HepG2 (cell line): Measurements from ENCODE around the gene GATD1. TPM values are rescaled to one million over a fixed set of nuclear protein-coding genes. Genes with fewer than 3 reads are reported as not detected.
A peak's percentile ranks its signal among the peaks of the same experiment; 100 is the strongest.

Experiments used
- ATF4 ChIP-seq, 2 experiments: fragments of 450-650 bp in 1 of 2; sonication (generic) in 1 of 2; formaldehyde crosslinking; IDR thresholded peaks; 2 replicates each; pipeline versions ENCODE4 v1.5.0 to v1.8.0; 2020 to 2022; ENCODE audit warnings: mild to moderate bottlenecking in 1 of 2, missing genetic modification reagents in 1 of 2
- ATF7-NPFF ChIP-seq: sonication (generic); formaldehyde crosslinking; IDR thresholded peaks from 2 replicates; pipeline ENCODE4 v1.8.1; 2023; ENCODE audit warnings: mild to moderate bottlenecking, low read depth, missing genetic modification reagents, moderate library complexity
- HMGXB3 ChIP-seq: sonication (generic); formaldehyde crosslinking; IDR thresholded peaks from 2 replicates; pipeline ENCODE4 v1.4.0; 2020; ENCODE audit warnings: missing genetic modification reagents, borderline replicate concordance
- HNRNPL ChIP-seq: fragments of 200-400 bp; formaldehyde crosslinking; IDR thresholded peaks from 2 replicates; pipeline ENCODE4 v1.6.1; 2017; ENCODE audit warnings: mild to moderate bottlenecking, low read depth, low read length
- PAX8 ChIP-seq: sonication (generic); formaldehyde crosslinking; IDR thresholded peaks from 2 replicates; pipeline ENCODE4 v1.8.0; 2022; ENCODE audit warnings: mild to moderate bottlenecking, missing genetic modification reagents, borderline replicate concordance
- PBX2 ChIP-seq: IDR thresholded peaks from 2 replicates; pipeline ENCODE4 v1.6.1; 2016; ENCODE audit warnings: control low read depth
- RBAK ChIP-seq: sonication (generic); formaldehyde crosslinking; IDR thresholded peaks from 2 replicates; pipeline ENCODE4 v1.5.1; 2020; ENCODE audit warnings: mild to moderate bottlenecking, missing genetic modification reagents
- RFX3 ChIP-seq: IDR thresholded peaks from 2 replicates; pipeline ENCODE4 v1.6.1; 2016; ENCODE audit warnings: missing biosample characterization, missing genetic modification reagents
- SMAD9 ChIP-seq: sonication (generic); formaldehyde crosslinking; IDR thresholded peaks from 2 replicates; pipeline ENCODE4 v1.5.1; 2020; ENCODE audit warnings: mild to moderate bottlenecking, missing genetic modification reagents
- SMC3 ChIP-seq: IDR thresholded peaks from 2 replicates; pipeline ENCODE4 v1.6.1; 2011; ENCODE audit warnings: low read length, improper control_type of control experiment
- TCF7L2 ChIP-seq: IDR thresholded peaks from 2 replicates; pipeline ENCODE4 v1.6.1; 2011; ENCODE audit warnings: mild to moderate bottlenecking, low read depth, low read length, moderate library complexity
- ZBTB10 ChIP-seq: sonication (generic); formaldehyde crosslinking; IDR thresholded peaks from 2 replicates; pipeline ENCODE4 v1.4.0; 2020; ENCODE audit warnings: missing genetic modification reagents, borderline replicate concordance
- ZNF337 ChIP-seq: sonication (generic); formaldehyde crosslinking; IDR thresholded peaks from 2 replicates; pipeline ENCODE4 v1.5.1; 2020; ENCODE audit warnings: missing genetic modification reagents, low read depth, mild to moderate bottlenecking, borderline replicate concordance
- ZNF354B ChIP-seq: sonication (generic); formaldehyde crosslinking; IDR thresholded peaks from 2 replicates; pipeline ENCODE4 v1.8.0; 2022; ENCODE audit warnings: mild to moderate bottlenecking, missing genetic modification reagents
- ZNF460 ChIP-seq: sonication (generic); formaldehyde crosslinking; IDR thresholded peaks from 2 replicates; pipeline ENCODE4 v1.5.1; 2020; ENCODE audit warnings: missing genetic modification reagents, mild to moderate bottlenecking, borderline replicate concordance
- ZNF572 ChIP-seq: sonication (generic); formaldehyde crosslinking; IDR thresholded peaks from 2 replicates; pipeline ENCODE4 v1.5.1; 2020; ENCODE audit warnings: mild to moderate bottlenecking, missing genetic modification reagents
- ZNF792 ChIP-seq: IDR thresholded peaks from 2 replicates; pipeline ENCODE4 v1.6.1; 2016
- ZNF883 ChIP-seq: sonication (generic); formaldehyde crosslinking; IDR thresholded peaks from 2 replicates; pipeline ENCODE4 v1.5.1; 2020; ENCODE audit warnings: mild to moderate bottlenecking, missing genetic modification reagents; ENCODE audit errors: not compliant biosample characterization
- polyA plus RNA-seq, 8 experiments: library from polyadenylated mRNA; depleted of rRNA in 3 of 8; stranded (reverse) in 7 of 8; unstranded in 1 of 8; fragments of >200 nt; fragmentation: Illumina TruSeq in 4 of 8; extraction: Trizol in 4 of 8; gene quantifications; 2 replicates each; pipeline versions ENCODE4 v1.2.1 to v1.2.3, GENCODE V29; 2011 to 2016; ENCODE audit warnings: low read depth in 4 of 8, missing spikeins in 1 of 8, mixed read lengths in 1 of 8; ENCODE audit not compliant: insufficient read depth in 1 of 8
- total RNA-seq, 5 experiments: library from RNA; depleted of rRNA; stranded (reverse); fragments of >200 nt; fragmentation: Illumina TruSeq; extraction: Trizol; gene quantifications; 2 replicates each; pipeline ENCODE4 v1.2.3, GENCODE V29; 2016; ENCODE audit warnings: low read depth in 1 of 5

The GATD1 gene
- total and polyA plus RNA-seq, 2 of the 13 experiments (the other 11 are each of a cell fraction or from before 2014, with no cell fraction given), result 31.3 to 60.5 TPM

GRCh38 chr11:777288-778255 lies at the start of gene GATD1 (continued):
- 0 out of 2 replicates have a peak, but pooled peaks have one; percentile 53 for TF ChIP-seq ZBTB10
- no peak for TF ChIP-seq HMGXB3
- no peak for TF ChIP-seq SMC3
- no peak for TF ChIP-seq SMAD9
- TF ChIP-seq RFX3 (CRISPR knock-in tag), result no peak
- no peak for TF ChIP-seq HNRNPL
- peak; percentile 42 for TF ChIP-seq ATF7-NPFF (CRISPR knock-in tag)
- TF ChIP-seq ZNF337 (CRISPR knock-in tag), result no peak
- TF ChIP-seq PAX8 (CRISPR knock-in tag), result no peak
- TF ChIP-seq ZNF792 (CRISPR knock-in tag), result no peak
- TF ChIP-seq ZNF460 (CRISPR knock-in tag), result 0 out of 2 replicates have a peak, but pooled peaks have one; percentile 7
- no peak for TF ChIP-seq PBX2 (CRISPR knock-in tag)
- TF ChIP-seq ZNF883, result no peak
- no peak for TF ChIP-seq TCF7L2
- TF ChIP-seq ZNF572 (CRISPR knock-in tag), result no peak
- TF ChIP-seq RBAK (CRISPR knock-in tag), result no peak
- no peak for TF ChIP-seq ATF4 (CRISPR knock-in tag; IDR thresholded peaks at IDR 0.05)
- no peak for TF ChIP-seq ZNF354B
